NCI-H510A treated with DMSO at 0.1 percent for 48 hours (cell line): Measurements from ENCODE around the gene KCNMA1.

Experiments used
- DNase-seq: peaks from one replicate; lab custom pipeline; 2025; lab: John Stamatoyannopoulos, UW

KCNMA1 gene

DNA sequence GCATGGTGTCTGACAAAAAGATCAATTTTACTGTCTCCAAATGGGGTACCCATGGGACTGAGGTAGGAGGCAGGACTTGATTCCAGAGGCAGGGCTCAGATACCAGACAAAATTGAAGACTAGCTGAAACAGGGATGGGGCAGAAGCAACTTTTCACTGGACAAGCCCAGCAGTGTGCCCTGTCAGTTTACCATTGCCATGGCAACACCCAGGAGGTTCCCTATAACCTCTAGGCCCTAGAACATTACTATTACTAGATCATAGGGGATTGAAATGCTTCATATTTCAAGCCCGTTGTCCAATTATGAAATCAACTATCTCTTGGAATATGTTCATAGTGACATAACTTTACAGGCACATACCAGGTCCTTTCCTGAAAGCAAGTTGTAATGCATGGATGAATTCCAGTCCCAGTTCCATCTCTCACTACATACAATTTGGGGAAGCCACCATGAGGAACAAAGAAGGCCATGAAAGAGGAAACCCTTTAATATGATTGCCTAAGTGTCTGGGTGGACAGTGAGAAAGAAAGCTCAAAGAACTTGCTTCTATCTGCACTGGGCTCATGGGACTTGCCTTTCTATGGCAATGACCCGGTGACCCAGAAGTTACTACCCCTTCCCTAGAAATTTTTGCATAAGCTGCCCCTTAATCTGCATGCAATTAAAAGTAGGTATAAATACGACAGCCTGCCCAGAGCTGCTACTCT lies 557.9 kb downstream of the KCNMA1 start:
- DNase-seq: no peak

DNA sequence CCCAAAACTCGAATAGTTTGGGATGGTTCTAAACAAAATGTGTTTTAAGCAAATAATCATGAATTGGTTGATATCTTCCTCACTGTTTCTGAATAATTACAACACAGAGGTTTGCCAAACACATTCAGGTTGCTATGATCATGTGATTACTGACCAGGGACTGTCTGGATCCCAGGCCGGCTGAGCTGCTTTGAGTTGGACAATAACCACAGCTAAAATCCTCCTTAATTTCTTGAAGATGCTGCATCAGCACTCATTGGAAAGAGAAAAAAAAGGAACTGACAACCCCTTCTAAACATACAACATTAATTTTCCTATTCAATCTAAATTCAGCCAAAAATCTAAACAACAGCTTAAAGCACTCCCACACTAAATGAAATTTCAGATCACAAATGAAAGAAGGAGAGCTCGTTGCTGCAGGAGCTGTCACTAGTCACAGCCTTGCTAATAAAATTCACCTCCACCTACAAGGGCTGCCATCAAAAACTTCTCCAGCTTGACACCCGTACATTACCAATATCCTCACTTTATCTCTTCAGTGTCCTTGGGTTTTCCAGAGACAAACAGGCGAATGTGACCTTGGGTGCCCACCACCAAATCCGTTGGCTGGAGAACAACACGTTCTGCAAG lies 560.2 kb downstream of the KCNMA1 start:
- DNase-seq: no peak

DNA sequence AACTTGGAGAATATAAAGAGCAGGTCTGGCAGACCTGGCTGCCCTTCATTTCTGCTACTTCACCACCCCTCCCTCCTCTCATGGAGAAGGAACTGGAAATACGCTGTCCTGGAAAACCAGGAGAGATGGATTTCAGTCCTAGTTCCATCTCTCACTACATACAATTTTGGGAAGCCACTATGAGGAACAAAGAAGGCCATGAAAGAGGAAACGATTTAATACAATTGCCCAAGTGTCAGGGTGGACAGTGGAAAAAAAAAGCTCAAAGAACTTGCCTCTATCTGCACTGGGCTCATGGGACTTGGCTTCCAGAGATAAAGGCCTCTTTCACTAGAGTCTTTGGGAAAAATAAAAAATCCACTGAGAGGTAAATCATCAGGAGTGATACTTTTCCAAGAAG lies 561.7 kb downstream of the KCNMA1 start:
- no peak for DNase-seq

DNA sequence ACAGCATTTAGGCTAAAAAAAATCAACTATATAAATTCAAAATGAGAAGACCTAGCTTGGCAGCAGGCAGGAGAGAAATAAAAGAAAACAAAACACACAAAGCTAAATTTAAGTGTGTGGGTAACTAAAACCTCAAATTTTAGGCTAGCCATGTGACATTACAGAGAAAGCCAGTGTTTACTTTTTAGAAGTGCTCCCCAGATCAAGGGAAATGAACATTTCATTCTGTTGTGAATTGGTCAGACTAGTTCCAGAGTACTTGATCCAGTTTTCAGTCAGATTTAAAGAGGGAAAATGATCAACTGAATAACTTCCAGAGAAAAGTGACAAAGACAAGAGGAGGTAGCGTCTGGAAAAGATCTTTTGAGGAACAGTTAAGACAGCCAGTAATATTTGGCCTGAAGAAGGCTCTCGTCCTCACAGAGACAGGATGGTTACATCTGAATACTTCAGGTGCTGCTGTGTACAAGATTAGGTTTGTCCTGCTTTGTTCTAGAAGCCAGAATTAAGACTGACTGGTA lies 563.4 kb downstream of the KCNMA1 start:
- DNase-seq: no peak

DNA sequence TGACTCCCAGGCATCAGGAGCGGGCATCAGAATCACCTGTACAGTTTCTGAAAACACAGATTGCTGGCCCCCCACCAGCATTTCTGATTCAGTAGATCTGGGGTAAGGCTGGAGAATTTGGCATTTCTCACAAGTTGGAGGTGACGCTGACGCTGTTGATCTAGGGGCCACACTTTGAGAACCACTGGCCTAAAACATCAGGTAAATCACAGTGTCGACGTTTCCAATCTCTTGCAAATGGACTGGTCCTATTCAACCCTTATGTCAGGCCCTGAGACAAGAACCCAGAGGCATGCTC lies 564.0 kb downstream of the KCNMA1 start:
- no peak for DNase-seq

DNA sequence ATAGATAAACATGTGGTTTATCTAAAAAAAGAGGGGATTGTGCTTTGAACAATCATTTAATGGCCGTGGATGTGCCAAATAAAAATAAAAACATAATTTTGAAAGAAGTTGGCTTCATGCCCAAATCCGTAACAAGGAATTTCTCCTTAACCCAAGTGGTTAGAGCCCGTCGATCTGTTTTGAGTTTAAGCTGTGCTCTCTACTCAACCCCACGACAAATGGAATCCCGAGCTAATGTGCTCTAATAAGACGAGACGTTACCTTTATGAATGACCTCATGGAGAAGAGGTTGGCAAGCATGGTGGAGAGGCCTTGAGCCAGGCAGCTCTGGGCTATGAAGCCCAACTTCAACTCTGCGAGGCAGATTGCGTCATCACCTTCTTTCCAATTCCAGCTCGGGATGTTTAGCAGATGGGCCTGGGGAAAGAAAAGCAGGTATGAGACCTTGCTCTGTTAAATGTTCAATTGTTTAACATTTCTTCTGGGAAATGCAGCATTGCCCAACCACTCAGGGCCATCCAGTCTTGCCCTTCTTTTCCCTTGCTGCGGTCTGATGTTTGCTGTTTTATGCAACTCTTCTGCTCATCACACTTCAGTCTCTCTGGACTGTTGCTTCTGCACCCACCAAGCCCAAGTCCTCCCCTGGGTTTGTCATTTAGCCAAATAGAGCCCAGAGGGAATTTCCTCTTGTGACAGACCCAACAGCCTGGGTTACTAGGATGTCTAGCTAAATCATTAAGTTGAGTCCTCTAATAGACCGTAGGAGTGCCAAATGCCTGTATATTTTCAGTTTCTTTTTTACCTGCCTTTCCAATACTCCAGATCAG lies 564.6 kb downstream of the KCNMA1 start:
- no peak for DNase-seq

DNA sequence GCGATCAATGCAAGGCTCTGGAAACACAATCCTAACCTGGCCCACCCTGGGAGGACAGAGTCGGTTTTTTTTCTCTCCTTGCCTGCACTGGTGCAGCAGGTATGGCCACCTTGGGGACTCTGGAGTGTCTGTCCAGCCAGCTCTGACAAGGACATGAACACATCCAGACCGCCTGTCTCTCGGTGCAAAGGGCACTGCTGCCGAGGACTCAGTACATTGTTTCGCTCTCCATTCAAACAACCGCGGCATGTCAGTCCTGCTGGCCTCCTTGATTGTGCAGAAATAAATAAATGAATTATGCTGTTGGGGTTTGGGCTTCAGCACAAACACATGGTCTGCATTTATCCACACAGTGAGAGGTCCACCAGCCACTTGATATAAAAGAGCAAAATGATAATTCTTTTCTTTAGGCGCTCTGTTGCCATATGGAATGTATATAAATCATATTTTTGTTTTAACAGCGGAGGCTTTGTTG lies 565.2 kb downstream of the KCNMA1 start:
- no peak for DNase-seq

DNA sequence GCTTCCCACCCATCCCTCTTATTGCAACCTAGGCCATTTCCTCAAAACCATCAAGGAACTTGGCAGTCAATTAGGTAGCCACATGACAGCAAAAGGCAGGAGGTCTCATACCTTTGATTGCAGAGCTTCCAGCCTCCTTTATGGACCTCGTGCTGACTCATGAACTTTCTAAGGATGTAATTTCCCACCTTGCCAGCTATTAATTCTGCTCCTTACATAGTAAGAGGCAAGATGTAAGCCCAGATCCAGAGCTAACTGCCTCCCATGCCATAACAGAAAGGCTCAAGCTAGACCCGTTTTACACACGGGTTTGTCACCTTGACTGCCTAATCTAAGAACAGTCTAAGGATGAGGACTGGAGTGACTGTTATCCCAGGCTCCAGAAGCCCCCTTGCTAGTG lies 565.7 kb downstream of the KCNMA1 start:
- no peak for DNase-seq

DNA sequence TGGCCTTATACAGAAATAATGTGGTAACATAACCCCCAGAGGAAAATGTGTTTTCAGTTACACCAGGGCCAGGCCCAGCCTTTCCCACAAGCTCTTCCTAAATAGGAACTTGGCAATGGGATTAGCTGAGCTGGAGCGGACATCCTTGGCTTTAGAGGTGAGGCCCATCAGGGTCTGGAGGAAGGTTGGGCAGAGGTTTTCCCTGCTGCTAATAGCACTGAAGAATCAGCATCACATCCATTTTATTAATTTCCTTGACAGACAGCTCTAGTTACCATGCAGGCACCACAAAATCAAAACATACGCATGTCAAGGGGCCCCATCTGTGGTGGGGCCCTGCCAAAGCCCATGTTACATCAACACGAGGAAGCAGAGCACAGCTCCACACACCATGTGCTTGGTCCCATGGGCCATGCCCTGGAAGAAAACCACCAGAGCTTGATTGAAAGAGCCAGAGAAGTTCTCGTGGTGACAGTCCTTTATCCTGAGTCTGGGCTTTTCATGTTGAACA lies 566.6 kb downstream of the KCNMA1 start:
- DNase-seq: no peak

DNA sequence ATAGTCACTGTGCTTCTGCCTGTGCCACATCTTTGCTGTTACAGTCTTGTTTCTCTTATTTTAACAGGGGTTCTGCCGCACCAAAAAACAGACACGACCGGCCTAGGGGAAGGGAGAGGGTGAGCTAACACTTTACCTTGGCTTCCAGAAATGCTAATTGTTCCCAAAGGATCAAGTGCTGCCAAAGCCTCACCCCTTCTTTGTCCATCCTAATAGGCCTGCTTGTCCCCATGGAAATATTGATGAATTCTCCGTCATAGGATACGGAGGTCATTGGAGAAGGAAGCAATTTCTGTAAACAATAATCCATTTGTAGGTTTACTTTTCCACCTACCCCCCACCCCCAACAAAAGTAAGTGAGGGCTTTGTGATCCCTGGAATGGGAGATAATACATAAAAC lies 567.3 kb downstream of the KCNMA1 start:
- no peak for DNase-seq

DNA sequence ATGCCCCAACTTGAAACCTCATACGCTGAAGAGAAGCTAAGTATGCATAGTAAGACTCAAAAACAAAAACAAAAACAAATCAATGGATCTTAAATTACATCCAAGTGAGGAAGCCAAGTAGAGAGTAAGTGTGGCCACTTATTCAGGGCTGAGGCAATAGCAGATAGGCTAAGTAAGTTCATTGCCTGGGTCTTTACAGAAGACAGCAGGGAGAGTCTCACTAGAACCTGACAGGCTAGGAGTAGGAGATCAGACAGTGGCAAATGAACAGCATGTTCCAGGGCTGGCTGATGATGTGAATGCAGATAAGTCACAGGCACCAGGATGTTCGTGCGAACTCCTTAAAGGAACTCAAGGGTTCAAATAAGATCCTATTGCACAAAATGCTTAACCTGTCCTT lies 568.6 kb downstream of the KCNMA1 start:
- no peak for DNase-seq

DNA sequence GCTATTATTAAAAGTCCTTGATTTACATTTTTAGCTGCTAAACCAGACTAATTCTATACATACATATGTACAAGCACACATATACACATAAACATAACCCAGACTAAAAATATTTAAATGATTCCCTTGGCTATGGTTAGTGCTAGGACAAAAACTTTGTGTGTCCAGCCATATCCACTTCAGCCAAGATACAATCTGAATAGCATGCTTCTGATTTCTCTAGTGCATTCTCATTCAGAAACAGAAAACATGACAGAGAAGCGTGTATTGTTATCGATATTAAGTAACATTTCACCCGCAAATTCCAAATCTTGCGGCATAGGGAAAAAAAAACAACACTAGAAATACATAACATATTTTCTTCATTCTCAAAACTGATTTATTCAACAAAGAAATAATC lies 569.3 kb downstream of the KCNMA1 start:
- no peak for DNase-seq

DNA sequence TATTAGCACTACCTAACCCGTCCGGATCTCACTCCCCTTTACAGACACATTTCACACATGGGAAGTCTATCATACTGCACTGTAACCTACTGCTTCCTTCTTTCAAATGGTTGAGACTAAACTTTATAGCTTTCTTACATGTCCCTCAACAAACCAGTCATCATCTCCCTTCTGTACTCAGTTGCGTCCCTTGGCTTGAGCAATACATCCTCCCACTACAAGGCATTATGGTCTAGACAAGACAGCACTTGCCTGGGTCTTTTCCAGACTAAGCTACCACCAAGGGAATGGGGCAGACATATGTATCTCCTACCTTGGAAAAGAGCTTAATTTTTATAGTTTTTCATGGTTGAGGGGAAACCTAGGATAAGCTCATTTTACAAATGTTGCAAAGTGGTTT lies 575.2 kb downstream of the KCNMA1 start:
- DNase-seq: no peak

DNA sequence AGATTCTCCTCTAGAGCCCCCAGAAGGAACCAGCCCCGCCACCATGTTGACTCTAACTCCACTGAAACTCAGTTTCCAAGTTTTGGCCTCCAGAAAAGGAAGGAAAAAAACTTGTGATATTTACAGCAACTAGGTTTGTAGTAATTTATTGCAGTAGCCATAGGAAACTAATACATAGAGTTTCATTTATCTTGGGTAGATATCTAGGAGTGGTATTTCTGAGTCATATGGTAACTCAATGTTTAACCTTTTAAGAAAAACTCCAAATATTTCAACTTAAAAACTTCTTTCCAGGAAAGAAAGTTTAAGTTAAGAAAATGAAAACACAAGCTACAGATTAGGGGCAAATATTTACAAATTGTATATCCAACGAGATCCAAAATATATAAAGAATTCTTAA lies 576.7 kb downstream of the KCNMA1 start:
- no peak for DNase-seq

DNA sequence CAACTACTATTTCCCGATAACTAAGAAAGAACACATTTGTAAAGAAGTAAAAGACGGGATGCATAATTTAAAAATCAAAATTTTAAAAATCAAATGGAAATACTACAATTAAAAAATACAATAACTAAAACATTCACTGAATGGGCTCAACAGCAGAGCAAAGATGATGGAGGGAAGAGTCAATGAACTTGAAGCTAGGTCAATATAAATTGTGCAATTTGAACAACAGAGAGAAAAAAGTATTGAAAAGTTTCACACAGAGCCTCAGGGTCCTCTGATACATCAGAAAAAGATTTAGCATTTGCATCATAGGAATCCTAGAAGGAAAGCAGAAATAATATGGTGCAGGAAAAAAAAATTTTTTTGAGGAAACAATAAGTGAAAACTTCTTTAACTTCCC lies 581.0 kb downstream of the KCNMA1 start:
- no peak for DNase-seq

DNA sequence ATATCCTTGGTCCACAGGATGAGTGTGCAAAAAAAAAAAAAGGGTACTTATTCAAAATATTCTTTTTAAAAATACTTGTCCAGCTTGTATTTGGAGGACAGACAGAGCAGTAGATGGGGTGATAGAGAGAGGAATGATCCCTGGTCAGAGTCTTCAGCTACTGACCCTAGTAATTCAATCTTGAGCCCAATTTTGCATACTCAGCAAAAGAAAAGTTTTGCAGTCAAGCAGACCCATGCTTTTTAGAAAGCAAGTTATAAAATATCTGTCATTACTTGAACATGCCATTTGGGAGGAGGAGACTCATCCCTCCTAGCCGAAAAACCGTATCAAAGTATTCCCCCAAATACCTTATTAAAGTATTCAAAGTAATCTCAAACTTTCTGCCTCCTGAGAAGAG lies 585.0 kb downstream of the KCNMA1 start:
- DNase-seq: no peak

DNA sequence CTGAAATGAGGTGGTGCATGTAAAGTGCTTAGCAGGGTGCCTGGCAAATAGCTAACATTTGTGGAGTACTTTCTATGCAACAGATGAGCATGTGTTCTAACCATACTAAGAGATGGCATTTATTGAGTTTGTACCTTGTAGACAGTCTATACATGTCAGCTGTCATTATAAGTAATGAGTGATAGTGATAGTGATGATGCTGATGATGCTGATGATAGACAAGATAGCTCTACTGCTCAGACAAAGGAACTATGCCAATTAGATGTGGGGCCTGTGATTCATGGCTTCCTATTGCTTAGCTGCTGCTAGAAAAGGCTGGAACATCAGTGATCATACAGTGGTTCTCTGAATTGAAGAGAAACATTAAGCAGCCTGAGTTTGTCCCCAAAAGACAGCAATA lies 585.8 kb downstream of the KCNMA1 start:
- DNase-seq: no peak

DNA sequence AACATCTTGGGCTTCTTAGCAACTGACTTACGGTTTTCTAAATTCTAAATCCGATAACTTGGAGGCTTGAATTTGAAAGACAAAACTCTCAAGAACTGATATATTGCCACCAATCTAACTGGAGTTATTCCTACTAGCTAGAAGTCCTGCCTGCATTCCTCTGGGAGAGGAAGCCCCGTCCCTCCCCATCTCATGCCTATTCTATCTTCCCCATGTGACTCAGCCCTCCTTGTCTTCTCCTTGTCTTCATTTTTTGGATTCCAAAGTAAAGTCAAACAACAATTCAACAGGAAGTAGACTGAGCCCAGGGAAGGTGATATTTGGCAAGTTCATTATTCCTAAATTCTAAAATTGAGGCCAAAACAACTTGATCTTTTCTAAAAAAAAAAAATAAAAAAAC lies 587.7 kb downstream of the KCNMA1 start:
- DNase-seq: no peak

DNA sequence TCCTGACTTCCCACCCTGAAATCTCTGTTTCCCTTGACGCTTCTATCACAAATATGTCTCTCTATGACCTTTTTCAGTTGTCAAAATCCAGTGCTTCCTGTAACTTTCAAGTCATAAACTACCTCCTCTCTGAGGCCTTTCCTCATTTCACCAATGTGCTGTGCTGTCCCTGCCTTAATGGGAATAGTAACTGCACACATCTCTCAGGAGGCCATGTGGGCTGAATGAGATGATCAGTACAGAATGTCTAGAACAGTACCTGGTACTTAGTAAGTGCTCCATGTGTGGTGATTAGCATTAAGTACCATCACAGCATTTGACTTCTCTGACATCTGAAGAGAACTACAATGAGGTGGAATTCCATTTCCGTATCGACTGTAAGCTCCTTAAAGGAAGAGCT lies 588.5 kb downstream of the KCNMA1 start:
- DNase-seq: no peak

DNA sequence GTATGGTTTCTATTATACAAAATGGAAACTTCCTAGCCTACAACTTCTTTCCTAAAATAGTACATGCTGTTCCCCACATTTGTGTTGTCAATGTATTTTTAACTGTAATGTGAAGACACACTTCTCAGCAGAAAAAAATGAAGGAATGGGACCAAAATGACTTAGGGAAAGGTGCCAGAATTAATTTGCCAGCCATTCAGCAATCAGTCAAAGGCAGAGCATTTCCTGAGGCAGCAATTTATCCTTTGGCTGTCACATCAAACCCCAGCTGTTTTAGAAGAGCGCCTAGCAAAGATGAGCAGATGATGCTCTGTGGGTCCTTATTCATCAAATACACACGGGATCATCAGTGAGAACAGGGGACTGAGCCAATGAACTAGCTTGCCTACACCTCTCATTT lies 592.5 kb downstream of the KCNMA1 start:
- no peak for DNase-seq

DNA sequence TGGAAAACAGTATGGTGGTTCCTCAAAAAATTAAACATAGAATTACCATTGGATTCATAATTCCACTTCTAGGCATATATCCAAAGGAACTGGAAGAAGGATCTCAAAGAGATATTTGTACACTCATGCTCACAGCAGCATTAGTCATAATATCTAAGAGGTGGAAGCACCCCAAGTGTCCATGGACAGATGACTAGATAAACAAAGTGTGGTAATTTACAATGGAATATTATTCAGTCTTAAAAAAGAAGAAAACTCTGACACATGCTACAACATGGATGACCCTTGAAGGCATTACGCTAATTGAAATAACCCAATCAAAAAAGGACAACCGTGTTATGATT lies 594.2 kb downstream of the KCNMA1 start:
- no peak for DNase-seq

DNA sequence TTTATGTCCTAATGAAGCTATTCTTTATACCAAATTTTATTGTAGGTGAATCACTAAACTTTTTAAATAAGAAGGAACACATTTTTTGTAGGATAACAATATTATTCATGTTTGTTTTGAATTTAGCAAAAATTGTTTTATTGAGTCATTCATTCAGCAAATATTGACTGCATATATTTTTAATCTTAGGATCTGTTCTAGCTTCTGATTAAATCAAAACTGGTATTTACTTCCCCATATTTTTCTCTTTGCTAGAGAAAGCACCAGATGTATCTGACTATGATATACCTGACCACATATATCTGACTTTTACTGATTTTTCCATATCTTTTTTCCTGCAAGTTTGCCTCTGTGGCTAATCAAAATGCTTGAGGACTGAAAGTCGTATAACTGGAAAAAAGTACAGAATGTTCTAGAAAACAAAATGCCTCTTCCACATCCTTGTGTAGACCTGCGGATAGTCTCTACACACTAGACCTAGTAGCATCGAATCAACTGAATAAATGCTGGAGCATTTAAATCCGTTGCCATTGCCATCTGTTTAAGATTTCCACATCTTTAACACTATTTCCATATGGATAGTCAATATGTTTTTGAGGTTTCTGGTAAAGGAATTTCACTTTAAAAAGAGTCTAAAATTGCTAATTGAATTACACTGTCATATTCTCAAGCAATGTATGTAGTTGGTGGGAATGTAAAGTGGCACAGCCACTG lies 594.7 kb downstream of the KCNMA1 start:
- DNase-seq: no peak
